Measurements from ENCODE around the gene MTCL3.

DNA sequence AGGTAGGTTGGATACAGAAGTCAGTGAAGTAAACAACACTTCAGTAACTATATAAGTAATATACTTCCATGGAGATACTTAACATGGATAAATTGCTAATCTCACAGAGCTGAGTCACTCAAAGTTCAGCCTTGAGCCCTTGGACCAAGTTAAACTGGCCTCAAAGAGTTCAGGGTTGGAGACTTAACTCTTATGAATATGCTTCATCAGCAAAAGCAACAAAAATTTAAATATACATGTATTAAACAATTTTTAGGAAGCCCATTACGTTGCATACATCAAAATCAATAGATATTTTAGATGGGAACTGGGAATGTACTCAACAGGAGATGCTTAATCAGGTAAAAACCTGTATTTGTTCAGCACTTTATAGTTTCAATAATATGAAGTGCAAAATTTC is 12.2 kb downstream of the MTCL3 start:
- TF ChIP-seq, protein P1, sequence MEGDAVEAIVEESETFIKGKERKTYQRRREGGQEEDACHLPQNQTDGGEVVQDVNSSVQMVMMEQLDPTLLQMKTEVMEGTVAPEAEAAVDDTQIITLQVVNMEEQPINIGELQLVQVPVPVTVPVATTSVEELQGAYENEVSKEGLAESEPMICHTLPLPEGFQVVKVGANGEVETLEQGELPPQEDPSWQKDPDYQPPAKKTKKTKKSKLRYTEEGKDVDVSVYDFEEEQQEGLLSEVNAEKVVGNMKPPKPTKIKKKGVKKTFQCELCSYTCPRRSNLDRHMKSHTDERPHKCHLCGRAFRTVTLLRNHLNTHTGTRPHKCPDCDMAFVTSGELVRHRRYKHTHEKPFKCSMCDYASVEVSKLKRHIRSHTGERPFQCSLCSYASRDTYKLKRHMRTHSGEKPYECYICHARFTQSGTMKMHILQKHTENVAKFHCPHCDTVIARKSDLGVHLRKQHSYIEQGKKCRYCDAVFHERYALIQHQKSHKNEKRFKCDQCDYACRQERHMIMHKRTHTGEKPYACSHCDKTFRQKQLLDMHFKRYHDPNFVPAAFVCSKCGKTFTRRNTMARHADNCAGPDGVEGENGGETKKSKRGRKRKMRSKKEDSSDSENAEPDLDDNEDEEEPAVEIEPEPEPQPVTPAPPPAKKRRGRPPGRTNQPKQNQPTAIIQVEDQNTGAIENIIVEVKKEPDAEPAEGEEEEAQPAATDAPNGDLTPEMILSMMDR (optimal IDR thresholded peaks at IDR 0.05 in 1 of 3, IDR thresholded peaks at IDR 0.05 in 1 of 3, conservative IDR thresholded peaks at IDR 0.05 in 1 of 3; ENCODE audit: extremely low read depth in 1 of 3, insufficient read depth in 2 of 3, low read length in 3 of 3), result no peak
- TF ChIP-seq EZH2 (IDR thresholded peaks at IDR 0.05; ENCODE audit: low read length), result no peak

All from keratinocyte (primary cell).